OCI-LY7 (cell line): Measurements from ENCODE around the gene HMG20A. TPM values are rescaled to one million over a fixed set of nuclear protein-coding genes. Genes with fewer than 3 reads are reported as not detected.

Source experiments
- BruUV-seq: library from RNA; stranded (reverse); fragments of 400-500 nt; replicated peaks from 2 replicates; lab custom pipeline; 2021; lab: Mats Ljungman, UMichigan
- CTCF ChIA-PET: fragments of 300-600 bp; sonication (Branson Sonifier 250); formaldehyde crosslinking; loops from one replicate; lab custom pipeline; 2022; ENCODE audit warnings: antibody characterized with exemption; ENCODE audit not compliant: unreplicated experiment; lab: Charles Lee
- POLR2A ChIA-PET: fragments of 300-600 bp; sonication (Branson Sonifier 250); formaldehyde crosslinking; loops from one replicate; lab custom pipeline; 2022; ENCODE audit warnings: antibody characterized with exemption; lab: Charles Lee
- DNase-seq: peaks from one replicate; pipeline ENCODE4 v3.0.0-alpha.2; 2015; ENCODE audit warnings: low spot score
- H2AFZ ChIP-seq: fragments of 200-600 bp; sonication (generic), shearing (Covaris generic); 2 replicates; pipeline ENCODE4 v1.6.1; 2014; ENCODE audit warnings: mild to moderate bottlenecking, antibody characterized with exemption, low read length, moderate library complexity
- H3K27ac ChIP-seq: fragments of 200-600 bp; sonication (generic); 2 replicates; pipeline ENCODE4 v1.5.1; 2014; ENCODE audit warnings: mixed run types, low read depth, mild to moderate bottlenecking, moderate library complexity, low read length, inconsistent platforms; ENCODE audit not compliant: poor library complexity, severe bottlenecking
- H3K36me3 ChIP-seq: fragments of 200-600 bp; sonication (generic); 2 replicates; pipeline ENCODE4 v1.6.1; 2014; ENCODE audit warnings: mild to moderate bottlenecking, antibody characterized with exemption, low read length, moderate library complexity, mixed read lengths; ENCODE audit not compliant: insufficient read depth
- H3K4me1 ChIP-seq: fragments of 200-600 bp; sonication (generic); 2 replicates; pipeline ENCODE4 v1.5.1; 2014; ENCODE audit warnings: mild to moderate bottlenecking, low read length; ENCODE audit not compliant: insufficient read depth, poor library complexity, severe bottlenecking
- H3K4me2 ChIP-seq: fragments of 200-600 bp; sonication (generic); 2 replicates; pipeline ENCODE4 v1.6.1; 2014; ENCODE audit warnings: mild to moderate bottlenecking, low read length
- H3K4me3 ChIP-seq: fragments of 200-600 bp; sonication (generic); 2 replicates; pipeline ENCODE4 v1.5.1; 2014; ENCODE audit warnings: mild to moderate bottlenecking, low read depth, low read length; ENCODE audit not compliant: poor library complexity, severe bottlenecking
- H3K79me2 ChIP-seq: fragments of 200-600 bp; sonication (generic); 2 replicates; pipeline ENCODE4 v1.6.1; 2016; ENCODE audit warnings: low read depth, mild to moderate bottlenecking, low read length, moderate library complexity, mixed read lengths; ENCODE audit not compliant: insufficient read depth
- H3K9me2 ChIP-seq: fragments of 200-600 bp; sonication (generic); 2 replicates; pipeline ENCODE4 v1.6.1; 2016; ENCODE audit warnings: mild to moderate bottlenecking, low read length, mixed read lengths; ENCODE audit not compliant: insufficient read depth
- H3K9me3 ChIP-seq: fragments of 200-600 bp; sonication (generic); 2 replicates; pipeline ENCODE4 v1.6.1; 2014; ENCODE audit warnings: mild to moderate bottlenecking, mixed run types, low read length, mixed read lengths
- H4K20me1 ChIP-seq: fragments of 200-600 bp; sonication (generic); 2 replicates; pipeline ENCODE4 v1.6.1; 2014; ENCODE audit warnings: mild to moderate bottlenecking, antibody characterized with exemption, low read length, moderate library complexity, mixed read lengths; ENCODE audit not compliant: insufficient read depth
- CTCF ChIP-seq: fragments of 200-600 bp; sonication (generic); conservative IDR thresholded peaks from 2 replicates; pipeline ENCODE4 v1.5.1; 2014; ENCODE audit warnings: mild to moderate bottlenecking, antibody characterized with exemption, low read length, moderate library complexity, mixed read lengths
- EZH2phosphoT487 ChIP-seq: fragments of 200-600 bp; sonication (generic); IDR thresholded peaks from 2 replicates; pipeline ENCODE4 v1.6.1; 2018; ENCODE audit warnings: low read depth, borderline replicate concordance, mild to moderate bottlenecking, mixed run types, antibody characterized with exemption, low read length, moderate library complexity, mixed read lengths
- intact Hi-C: fragments of 100-400 bp; cut with micrococcal nuclease; formaldehyde crosslinking; loops from one replicate; pipeline ENCODE4 v1.10.0; 2022; ENCODE audit not compliant: unreplicated experiment
- total RNA-seq, 2 experiments: library from RNA; depleted of rRNA in 1 of 2; stranded (reverse); fragments of >200 nt in 1 of 2; shearing (Covaris generic) in 1 of 2; gene quantifications; 2 replicates each; pipeline ENCODE4 v1.2.3, GENCODE V29; 2014 to 2022

HMG20A gene
- total RNA-seq, 2 experiments from 2014 or later = 29.1 to 49.9 TPM

GRCh38 chr15:77514641-77515402 is 94.1 kb downstream of the HMG20A start:
- no peak overlapping the region for H3K27ac ChIP-seq
- H2AFZ ChIP-seq = no peak overlapping the region
- intact Hi-C loops = no loop called here
- POLR2A ChIA-PET = no interaction called here
- H3K9me2 ChIP-seq = no peaks in the 10 kb centered on the region
- no peak for TF ChIP-seq EZH2phosphoT487
- TF ChIP-seq CTCF = peak; percentile 36
- DNase-seq = no peak
- no peaks in the 10 kb centered on the region for H3K9me3 ChIP-seq
- CTCF ChIA-PET = no interaction called here
- no peak overlapping the region for H3K4me3 ChIP-seq
- no TSS peak for BruUV-seq
- no peaks in the 10 kb centered on the region for H3K79me2 ChIP-seq
- no peaks in the 10 kb centered on the region for H3K4me1 ChIP-seq
- no peaks in the 10 kb centered on the region for H3K36me3 ChIP-seq
- H3K4me2 ChIP-seq = no peak overlapping the region
- H4K20me1 ChIP-seq = no peaks in the 10 kb centered on the region

GRCh38 chr15:77515613-77516012 is 94.9 kb downstream of the HMG20A start:
- no peaks in the 10 kb centered on the region for H4K20me1 ChIP-seq
- H3K36me3 ChIP-seq = no peaks in the 10 kb centered on the region
- no peak overlapping the region for H3K4me3 ChIP-seq
- CTCF ChIA-PET = no interaction called here
- intact Hi-C loops = no loop called here
- no peaks in the 10 kb centered on the region for H3K4me1 ChIP-seq
- H3K9me3 ChIP-seq = no peaks in the 10 kb centered on the region
- no peak overlapping the region for H3K4me2 ChIP-seq
- POLR2A ChIA-PET = no interaction called here
- DNase-seq = no peak
- TF ChIP-seq CTCF = no peak
- no peak for TF ChIP-seq EZH2phosphoT487
- H3K27ac ChIP-seq = no peak overlapping the region
- no TSS peak for BruUV-seq
- H2AFZ ChIP-seq = no peak overlapping the region
- H3K79me2 ChIP-seq = no peaks in the 10 kb centered on the region
- H3K9me2 ChIP-seq = no peaks in the 10 kb centered on the region

GRCh38 chr15:77516076-77516475 is 95.4 kb downstream of the HMG20A start:
- TF ChIP-seq EZH2phosphoT487 = no peak
- no peak for TF ChIP-seq CTCF
- no peaks in the 10 kb centered on the region for H3K9me2 ChIP-seq
- H3K9me3 ChIP-seq = no peaks in the 10 kb centered on the region
- H3K4me3 ChIP-seq = no peak overlapping the region
- no peaks in the 10 kb centered on the region for H3K36me3 ChIP-seq
- H2AFZ ChIP-seq = no peak overlapping the region
- DNase-seq = no peak
- no peaks in the 10 kb centered on the region for H3K79me2 ChIP-seq
- intact Hi-C loops = no loop called here
- no peak overlapping the region for H3K27ac ChIP-seq
- CTCF ChIA-PET = no interaction called here
- no peaks in the 10 kb centered on the region for H4K20me1 ChIP-seq
- H3K4me2 ChIP-seq = no peak overlapping the region
- BruUV-seq = no TSS peak
- POLR2A ChIA-PET = no interaction called here
- no peaks in the 10 kb centered on the region for H3K4me1 ChIP-seq
